Panc1 (cell line): ENCODE measurements around the gene SLC9A3. TPM values are rescaled to one million over a fixed set of nuclear protein-coding genes. Genes with fewer than 3 reads are reported as not detected.

ENCODE experiments used
- ATAC-seq: fragments of 200-7000 bp; cut with Tn5 transposase; 2 replicates; pipeline ENCODE4 v1.9.1; 2020; ENCODE audit warnings: mild to moderate bottlenecking, moderate library complexity
- Bru-seq: library from RNA; stranded (reverse); fragments of 400-500 nt; gene quantifications from one replicate; lab custom pipeline; 2021; lab: Mats Ljungman, UMichigan
- BruChase-seq, 2 experiments: library from RNA; stranded (reverse); fragments of 400-500 nt; gene quantifications; one replicate each; lab custom pipeline; 2021; lab: Mats Ljungman, UMichigan
- BruUV-seq: library from RNA; stranded (reverse); fragments of 400-500 nt; replicated peaks from 2 replicates; lab custom pipeline; 2021; lab: Mats Ljungman, UMichigan
- CTCF ChIA-PET: fragments of 300-600 bp; sonication (Branson Sonifier 250); formaldehyde crosslinking; loops from one replicate; lab custom pipeline; 2022; ENCODE audit warnings: antibody characterized with exemption; lab: Charles Lee
- POLR2A ChIA-PET: fragments of 300-600 bp; sonication (Branson Sonifier 250); formaldehyde crosslinking; loops from one replicate; lab custom pipeline; 2022; ENCODE audit warnings: antibody characterized with exemption; lab: Charles Lee
- DNase-seq: peaks from one replicate; pipeline ENCODE4 v3.0.0-alpha.2; 2010; ENCODE audit warnings: low read depth, low spot score
- H3K27ac ChIP-seq: 2 replicates; pipeline ENCODE4 v1.5.1; 2011; ENCODE audit warnings: mild to moderate bottlenecking, low read length, inconsistent platforms
- H3K27me3 ChIP-seq: fragments of 200-500 bp; sonication (Bioruptor generic); 2 replicates; pipeline ENCODE4 v1.6.0; 2014; ENCODE audit warnings: low read length, inconsistent platforms; ENCODE audit not compliant: control insufficient read depth, insufficient read depth
- H3K36me3 ChIP-seq: fragments of 200-500 bp; sonication (Bioruptor generic); 2 replicates; pipeline ENCODE4 v1.5.1; 2014; ENCODE audit warnings: inconsistent platforms, mild to moderate bottlenecking, low read length, moderate library complexity; ENCODE audit not compliant: control insufficient read depth, insufficient read depth
- H3K4me1 ChIP-seq: 2 replicates; pipeline ENCODE4 v1.5.1; 2011; ENCODE audit warnings: inconsistent platforms, mild to moderate bottlenecking, low read length, moderate library complexity; ENCODE audit not compliant: control insufficient read depth, insufficient read depth
- H3K4me3 ChIP-seq, 2 experiments: 2 replicates each; pipeline ENCODE4 v1.5.1; 2011 to 2012; ENCODE audit warnings: low read depth in 2 of 2, low read length in 2 of 2, mild to moderate bottlenecking in 2 of 2, inconsistent platforms in 1 of 2, moderate library complexity in 1 of 2
- H3K9me3 ChIP-seq: fragments of 200-500 bp; sonication (Bioruptor generic); 2 replicates; pipeline ENCODE4 v1.5.1; 2014; ENCODE audit warnings: low read depth, mild to moderate bottlenecking, inconsistent platforms, low read length, moderate library complexity; ENCODE audit not compliant: control insufficient read depth, insufficient read depth
- CTCF ChIP-seq: fragments of 450-650 bp; IDR thresholded peaks from 2 replicates; pipeline ENCODE4 v1.5.1; 2017; ENCODE audit warnings: mild to moderate bottlenecking
- POLR2AphosphoS5 ChIP-seq: IDR thresholded peaks from 2 replicates; pipeline ENCODE4 v1.6.1; 2012; ENCODE audit warnings: mild to moderate bottlenecking, low read depth, low read length, moderate library complexity
- REST ChIP-seq, 2 experiments: IDR thresholded peaks; 2 replicates each; pipeline ENCODE4 v1.6.1; 2011 to 2012; ENCODE audit warnings: low read depth in 2 of 2, control low read depth in 1 of 2, low read length in 1 of 2, mild to moderate bottlenecking in 1 of 2, moderate library complexity in 1 of 2; ENCODE audit not compliant: insufficient read depth in 1 of 2
- SIN3A ChIP-seq: IDR thresholded peaks from 2 replicates; pipeline ENCODE4 v1.6.1; 2012; ENCODE audit warnings: low read depth, mild to moderate bottlenecking, low read length, moderate library complexity, borderline replicate concordance; ENCODE audit not compliant: insufficient read depth
- TCF7L2 ChIP-seq: IDR thresholded peaks from 2 replicates; pipeline ENCODE4 v1.6.1; 2011; ENCODE audit warnings: mild to moderate bottlenecking, low read depth, low read length, inconsistent platforms
- in situ Hi-C: cut with HindIII; loops from 2 replicates; pipeline ENCODE4 v1.10.0; 2016; ENCODE audit warnings: low sequenced_read_pairs, low pct_unique_long_range_greater_than_20kb
- intact Hi-C: fragments of 100-400 bp; cut with micrococcal nuclease; formaldehyde crosslinking; loops from one replicate; pipeline ENCODE4 v1.10.0; 2022; ENCODE audit not compliant: unreplicated experiment
- long read RNA-seq: library from polyadenylated mRNA; unstranded; transcript quantifications from one replicate; pipeline ENCODE4 v2.0.0, GENCODE V29; 2021; ENCODE audit not compliant: unreplicated experiment
- polyA plus RNA-seq: library from polyadenylated mRNA; unstranded; fragments of >200 nt; gene quantifications from one replicate; pipeline ENCODE4 v1.2.1, GENCODE V29; 2012; ENCODE audit warnings: missing spikeins; ENCODE audit not compliant: insufficient read length
- total RNA-seq: library from RNA; stranded (reverse); gene quantifications from one replicate; pipeline ENCODE4 v1.2.1, GENCODE V29; 2021; ENCODE audit not compliant: unreplicated experiment

Gene SLC9A3
- total RNA-seq (2.0 TPM), Bru-seq, nascent RNA (percentile 17 among the genes with signal in this experiment), BruChase-seq, experiment 1, labeled RNA remaining after a 2-hour chase (percentile 21 among the genes with signal in this experiment), BruChase-seq, experiment 2, labeled RNA remaining after a 6-hour chase (percentile 19 among the genes with signal in this experiment)
- polyA plus RNA-seq: 2.4 TPM
- long read RNA-seq, partial matches to known transcripts: 0 of 22 reads
- long read RNA-seq, other reads (novel, unspliced or antisense): 22 of 22 reads

- POLR2A ChIA-PET: no interaction called here
- ATAC-seq: no peak
- Histone ChIP-seq H3K27ac (no peak within 1 kb of the TSS), H3K27me3 (peaks cover 5% of the 10 kb centered on the region), H3K36me3 (no peaks in the 10 kb centered on the region), H3K4me1 (0 out of 2 replicates have a peak, but pooled peaks cover 2% of the 10 kb centered on the region), H3K4me3 (peak within 1 kb of the TSS; percentile 22 to 52), H3K9me3 (no peaks in the 10 kb centered on the region)
- no peak for DNase-seq
- in situ Hi-C loops (no loop called here), intact Hi-C loops (no loop called here)
- CTCF ChIA-PET: no interaction called here
- no peak for TF ChIP-seq CTCF
- TF ChIP-seq REST (IDR thresholded peaks at IDR 0.05; ENCODE audit: insufficient read depth in 1 of 2, low read depth in 2 of 2, low read length in 1 of 2): no peak
- no peak for TF ChIP-seq SIN3A
- no peak for TF ChIP-seq POLR2AphosphoS5
- TF ChIP-seq TCF7L2: no peak
- no TSS peak for BruUV-seq
Measured at GRCh38 chr5:524234-524972, at the start of gene SLC9A3. SLC9A3 (minus strand) TSS chr5:524449.

- ChIA-PET CTCF (no interaction called here), POLR2A (no interaction called here)
- Histone ChIP-seq H3K9me3 (peaks cover 9% of the 10 kb centered on the region; the same call in 1 of the 2 replicates), H3K4me1 (no peaks in the 10 kb centered on the region), H3K4me3 (no peak overlapping the region), H3K27me3 (peaks cover 10% of the 10 kb centered on the region), H3K27ac (no peak overlapping the region), H3K36me3 (no peaks in the 10 kb centered on the region)
- TF ChIP-seq TCF7L2 (no peak), POLR2AphosphoS5 (no peak), REST (IDR thresholded peaks at IDR 0.05; ENCODE audit: insufficient read depth in 1 of 2, low read depth in 2 of 2, low read length in 1 of 2) (no peak)
- no TSS peak for BruUV-seq
- in situ Hi-C loops: no loop called here
- intact Hi-C loops: no loop called here
- ATAC-seq: no peak
- DNase-seq: no peak
Measured at GRCh38 chr5:573976-574375, 49.7 kb upstream of the SLC9A3 start.
